HG02763 (cell line): ENCODE measurements around the gene ACBD6.

Source experiments
- ATAC-seq: cut with Tn5 transposase; IDR thresholded peaks from one replicate; pipeline ENCODE4 v1.9.1; 2021; ENCODE audit warnings: mild to moderate bottlenecking, moderate library complexity; ENCODE audit not compliant: unreplicated experiment

Gene ACBD6

GRCh38 chr1:180273066-180273465 is 229.3 kb downstream of the ACBD6 start:
- ATAC-seq = no peak

GRCh38 chr1:180272395-180272794 is 230.0 kb downstream of the ACBD6 start:
- ATAC-seq = no peak

GRCh38 chr1:180271272-180272255 is 230.8 kb downstream of the ACBD6 start:
- no peak for ATAC-seq

GRCh38 chr1:180270530-180271271 is 231.7 kb downstream of the ACBD6 start:
- no peak for ATAC-seq

GRCh38 chr1:180269645-180270529 is 232.5 kb downstream of the ACBD6 start:
- no peak for ATAC-seq

GRCh38 chr1:180268556-180269075 is 233.8 kb downstream of the ACBD6 start:
- ATAC-seq = no peak

GRCh38 chr1:180267761-180268555 is 234.4 kb downstream of the ACBD6 start:
- no peak for ATAC-seq

GRCh38 chr1:180267211-180267561 is 235.2 kb downstream of the ACBD6 start:
- no peak for ATAC-seq

- ATAC-seq = no peak
Measured at GRCh38 chr1:180266275-180267210, 235.8 kb downstream of the ACBD6 start.

GRCh38 chr1:180265871-180266270 is 236.5 kb downstream of the ACBD6 start:
- ATAC-seq = no peak

GRCh38 chr1:180265201-180265600 is 237.2 kb downstream of the ACBD6 start:
- ATAC-seq = no peak

- ATAC-seq = no peak
Measured at GRCh38 chr1:180264595-180264994, 237.8 kb downstream of the ACBD6 start.

- no peak for ATAC-seq
Measured at GRCh38 chr1:180262628-180263488, 239.5 kb downstream of the ACBD6 start.

GRCh38 chr1:180261524-180262155 is 240.7 kb downstream of the ACBD6 start:
- ATAC-seq = no peak

- ATAC-seq = no peak
Measured at GRCh38 chr1:180261030-180261429, 241.3 kb downstream of the ACBD6 start.

- no peak for ATAC-seq
Measured at GRCh38 chr1:180260541-180260940, 241.8 kb downstream of the ACBD6 start.
